ENCODE results near the gene RTP3. TPM values are rescaled to one million over a fixed set of nuclear protein-coding genes. Genes with fewer than 3 reads are reported as not detected.

The RTP3 gene
- total RNA-seq, 1 donor from 2014 or later: not detected

- H3K27me3 Mint-ChIP-seq: peaks cover 17% of the 10 kb centered on the region
- no peak for TF ChIP-seq CTCF (IDR thresholded peaks at IDR 0.05; ENCODE audit: unreplicated experiment)
- no peak overlapping the region for H3K27ac Mint-ChIP-seq
- H3K36me3 Mint-ChIP-seq (ENCODE audit: insufficient read depth): peaks cover 3% of the 10 kb centered on the region
- no peak overlapping the region for H3K4me3 Mint-ChIP-seq (ENCODE audit: low read depth)
- no peak for DNase-seq (ENCODE audit: low spot score, unreplicated experiment)
- peaks cover 15% of the 10 kb centered on the region for H3K9me3 Mint-ChIP-seq (ENCODE audit: low read depth)
- H3K4me1 Mint-ChIP-seq (ENCODE audit: low read depth): no peaks in the 10 kb centered on the region
These were observed 26.9 kb upstream of the RTP3 start for GRCh38 chr3:46470831-46471230.

GRCh38 chr3:46471371-46471914, 26.3 kb upstream of the RTP3 start:
- TF ChIP-seq CTCF (IDR thresholded peaks at IDR 0.05; ENCODE audit: unreplicated experiment): no peak
- Mint-ChIP-seq H3K36me3 (ENCODE audit: insufficient read depth) (peaks cover 3% of the 10 kb centered on the region), H3K27me3 (peaks cover 15% of the 10 kb centered on the region), H3K9me3 (ENCODE audit: low read depth) (peaks cover 15% of the 10 kb centered on the region), H3K4me1 (ENCODE audit: low read depth) (no peaks in the 10 kb centered on the region), H3K4me3 (ENCODE audit: low read depth) (no peak overlapping the region), H3K27ac (no peak overlapping the region)
- no peak for DNase-seq (ENCODE audit: low spot score, unreplicated experiment)

- TF ChIP-seq CTCF (IDR thresholded peaks at IDR 0.05; ENCODE audit: unreplicated experiment): no peak
- Mint-ChIP-seq H3K27me3 (peaks cover 9% of the 10 kb centered on the region), H3K36me3 (ENCODE audit: insufficient read depth) (peaks cover 3% of the 10 kb centered on the region), H3K9me3 (ENCODE audit: low read depth) (peaks cover 15% of the 10 kb centered on the region), H3K4me3 (ENCODE audit: low read depth) (no peak overlapping the region), H3K27ac (no peak overlapping the region), H3K4me1 (ENCODE audit: low read depth) (no peaks in the 10 kb centered on the region)
- no peak for DNase-seq (ENCODE audit: low spot score, unreplicated experiment)
These were observed 25.0 kb upstream of the RTP3 start for GRCh38 chr3:46472736-46473135.

GRCh38 chr3:46477145-46477544, 20.6 kb upstream of the RTP3 start:
- TF ChIP-seq CTCF (IDR thresholded peaks at IDR 0.05; ENCODE audit: unreplicated experiment): no peak
- peaks cover 3% of the 10 kb centered on the region for H3K36me3 Mint-ChIP-seq (ENCODE audit: insufficient read depth)
- no peak overlapping the region for H3K27ac Mint-ChIP-seq
- H3K4me3 Mint-ChIP-seq (ENCODE audit: low read depth): no peak overlapping the region
- no peaks in the 10 kb centered on the region for H3K4me1 Mint-ChIP-seq (ENCODE audit: low read depth)
- peaks cover 9% of the 10 kb centered on the region for H3K27me3 Mint-ChIP-seq
- peaks cover 15% of the 10 kb centered on the region for H3K9me3 Mint-ChIP-seq (ENCODE audit: low read depth)
- DNase-seq (ENCODE audit: low spot score, unreplicated experiment): no peak

GRCh38 chr3:46477756-46478155, 20.0 kb upstream of the RTP3 start:
- Mint-ChIP-seq H3K4me3 (ENCODE audit: low read depth) (no peak overlapping the region), H3K9me3 (ENCODE audit: low read depth) (peaks cover 15% of the 10 kb centered on the region), H3K27me3 (peaks cover 9% of the 10 kb centered on the region), H3K27ac (no peak overlapping the region), H3K4me1 (ENCODE audit: low read depth) (no peaks in the 10 kb centered on the region), H3K36me3 (ENCODE audit: insufficient read depth) (peaks cover 3% of the 10 kb centered on the region)
- no peak for TF ChIP-seq CTCF (IDR thresholded peaks at IDR 0.05; ENCODE audit: unreplicated experiment)
- no peak for DNase-seq (ENCODE audit: low spot score, unreplicated experiment)

All from progenitor cell of endocrine pancreas (in vitro differentiated cells).